ENCODE results near the gene HOOK2.
"Not testable (repeated sequence)": the region's sequence is repeated elsewhere in the genome, so short reads cannot be mapped to it uniquely, and the experiment has no call there.

The HOOK2 gene

DNA sequence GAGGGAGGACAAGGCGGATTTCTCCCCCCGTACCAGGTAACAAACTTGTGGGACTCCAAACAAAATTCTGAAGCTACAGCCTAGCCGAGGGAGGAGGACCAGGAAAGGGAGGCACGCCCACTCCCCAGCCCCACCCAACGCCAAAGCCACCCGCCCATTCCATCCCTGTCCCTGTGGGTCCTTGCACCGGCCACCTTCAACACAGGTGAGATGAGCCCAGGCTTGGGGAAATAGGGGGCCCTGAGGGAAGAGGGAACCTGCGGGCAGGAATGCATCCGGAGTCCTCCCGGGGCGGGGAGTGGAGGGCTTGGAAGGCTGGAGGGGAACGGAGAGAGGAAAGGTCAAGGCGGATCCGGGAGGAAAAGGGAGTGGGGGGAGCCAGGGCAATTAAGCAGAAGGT is 23.7 kb downstream of the HOOK2 start, which contains the start of gene BEST2:
Gene BEST2 (plus strand): TSS at position 157 of the 400 bp plus-strand sequence. CDS start 802 bp downstream, outside the sequence.
- no peak for DNase-seq

DNA sequence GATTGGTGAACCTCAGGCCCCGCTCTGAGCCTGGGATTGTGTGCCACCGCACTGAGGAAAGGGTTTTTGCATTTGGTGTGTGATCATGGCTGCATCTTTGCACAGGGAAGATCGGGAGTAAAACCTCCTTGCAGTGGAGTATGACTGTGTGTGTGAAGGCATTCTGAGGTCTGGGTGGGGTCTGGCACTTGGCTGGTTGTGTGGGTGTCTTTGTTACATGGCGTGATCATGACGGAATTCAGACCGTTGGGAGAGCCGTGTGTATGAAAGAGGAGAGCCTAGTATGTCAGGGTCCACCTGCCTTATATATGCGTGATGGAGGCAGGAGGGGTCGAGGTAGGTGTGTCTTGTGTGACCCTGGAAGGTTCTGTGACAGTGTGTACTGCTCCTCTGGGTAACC is 24.5 kb downstream of the HOOK2 start:
- no peak for DNase-seq

DNA sequence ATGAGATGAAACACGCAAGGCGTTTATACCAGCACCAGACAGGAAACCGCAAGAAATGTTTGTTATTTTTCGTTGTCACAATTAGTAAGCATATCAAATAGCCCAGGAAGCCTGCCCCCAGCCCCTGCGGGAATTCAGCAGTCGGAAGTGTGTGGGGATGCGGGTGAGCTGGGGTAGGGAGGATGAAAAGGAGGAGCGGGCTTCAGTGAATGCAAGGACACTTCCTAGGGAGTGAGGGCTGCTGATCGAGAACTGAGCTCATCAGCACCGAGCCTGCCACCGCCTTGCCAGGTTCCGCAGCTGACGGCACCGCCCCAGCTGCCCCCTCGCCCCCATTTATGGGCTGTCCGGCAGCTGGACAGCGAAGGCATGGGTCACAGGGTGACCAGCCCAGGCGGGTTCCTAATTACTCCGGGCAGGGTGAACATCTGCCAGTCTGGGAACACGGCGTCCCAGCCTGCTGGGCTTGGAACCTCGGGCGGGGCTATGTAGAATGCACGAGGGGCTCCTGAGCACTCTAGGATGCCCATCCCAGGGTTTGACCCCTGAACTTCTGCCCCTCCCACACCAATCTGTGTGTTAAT is 25.3 kb downstream of the HOOK2 start:
- DNase-seq = no peak

DNA sequence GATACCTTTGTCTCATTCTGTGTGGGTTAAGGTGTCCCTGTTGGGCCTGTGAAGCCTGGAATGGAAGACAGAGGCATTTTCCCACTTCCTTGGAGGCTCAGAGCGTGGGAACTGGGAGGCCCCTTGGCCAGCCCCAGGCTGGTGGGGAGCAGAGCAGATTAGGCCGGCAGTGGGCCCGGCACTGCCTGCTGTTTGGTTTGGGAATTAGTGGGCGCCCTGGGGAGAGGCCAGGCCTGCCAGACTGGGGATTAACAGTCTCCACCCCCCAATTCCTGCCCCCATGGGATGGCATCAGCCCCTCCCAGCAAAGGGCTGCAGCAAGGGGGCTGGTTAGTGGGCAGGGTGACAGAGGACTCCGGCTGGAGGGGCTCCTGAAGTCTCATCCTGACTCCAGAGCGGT is 26.9 kb downstream of the HOOK2 start:
- no peak for DNase-seq

DNA sequence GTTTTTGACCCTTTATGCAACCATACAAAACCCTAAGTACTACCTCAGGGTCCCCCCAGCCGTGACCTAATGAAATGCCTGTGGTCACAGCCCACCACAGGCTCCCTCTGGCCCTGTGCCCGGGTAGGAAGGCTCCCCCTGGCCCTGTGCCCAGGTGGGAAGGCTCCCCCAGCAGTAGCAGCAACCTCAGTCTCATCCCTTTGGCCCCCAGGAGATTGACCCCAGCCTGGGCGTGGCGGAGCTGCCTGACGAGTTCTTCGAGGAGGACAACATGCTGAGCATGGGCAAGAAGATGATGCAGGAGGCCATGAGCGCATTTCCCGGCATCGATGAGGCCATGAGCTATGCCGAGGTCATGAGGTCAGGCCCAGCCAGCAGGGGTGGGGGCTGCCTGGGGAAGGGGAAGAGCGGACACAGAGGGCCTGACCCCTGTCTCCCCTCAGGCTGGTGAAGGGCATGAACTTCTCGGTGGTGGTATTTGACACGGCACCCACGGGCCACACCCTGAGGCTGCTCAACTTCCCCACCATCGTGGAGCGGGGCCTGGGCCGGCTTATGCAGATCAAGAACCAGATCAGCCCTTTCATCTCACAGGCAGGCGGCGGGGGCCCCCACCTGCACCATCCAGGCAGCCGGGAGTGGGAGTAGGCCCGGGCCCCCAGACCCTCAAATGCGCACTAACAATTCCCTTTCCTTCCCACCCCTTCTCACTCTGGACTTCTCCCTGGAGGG is 30.0 kb downstream of the HOOK2 start:
- no peak for DNase-seq

DNA sequence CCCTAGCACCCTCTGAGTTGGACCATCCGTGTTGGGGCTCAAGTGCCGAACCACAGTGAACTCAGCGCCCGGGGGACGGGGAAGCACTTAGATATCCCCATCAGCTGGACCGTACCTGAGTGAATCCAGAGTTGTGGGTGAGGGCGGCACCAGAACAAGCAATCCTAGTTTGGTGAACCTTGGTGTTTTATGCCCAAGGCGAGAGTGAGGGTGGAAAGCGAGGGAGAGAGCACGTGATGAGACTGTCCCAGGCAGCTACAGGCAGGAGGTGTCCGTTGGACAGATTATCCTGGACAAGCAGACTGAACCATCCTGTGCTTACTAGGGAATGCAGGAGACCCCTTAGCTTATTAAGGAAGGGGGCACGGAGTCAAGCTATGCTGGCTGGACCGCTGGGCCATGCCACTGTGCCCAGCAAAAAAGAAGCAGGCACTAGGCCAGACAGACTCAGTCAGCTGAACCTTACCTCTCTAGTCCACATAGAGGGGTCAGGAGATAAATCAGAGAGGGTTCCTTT is 37.5 kb downstream of the HOOK2 start:
- no peak for DNase-seq

DNA sequence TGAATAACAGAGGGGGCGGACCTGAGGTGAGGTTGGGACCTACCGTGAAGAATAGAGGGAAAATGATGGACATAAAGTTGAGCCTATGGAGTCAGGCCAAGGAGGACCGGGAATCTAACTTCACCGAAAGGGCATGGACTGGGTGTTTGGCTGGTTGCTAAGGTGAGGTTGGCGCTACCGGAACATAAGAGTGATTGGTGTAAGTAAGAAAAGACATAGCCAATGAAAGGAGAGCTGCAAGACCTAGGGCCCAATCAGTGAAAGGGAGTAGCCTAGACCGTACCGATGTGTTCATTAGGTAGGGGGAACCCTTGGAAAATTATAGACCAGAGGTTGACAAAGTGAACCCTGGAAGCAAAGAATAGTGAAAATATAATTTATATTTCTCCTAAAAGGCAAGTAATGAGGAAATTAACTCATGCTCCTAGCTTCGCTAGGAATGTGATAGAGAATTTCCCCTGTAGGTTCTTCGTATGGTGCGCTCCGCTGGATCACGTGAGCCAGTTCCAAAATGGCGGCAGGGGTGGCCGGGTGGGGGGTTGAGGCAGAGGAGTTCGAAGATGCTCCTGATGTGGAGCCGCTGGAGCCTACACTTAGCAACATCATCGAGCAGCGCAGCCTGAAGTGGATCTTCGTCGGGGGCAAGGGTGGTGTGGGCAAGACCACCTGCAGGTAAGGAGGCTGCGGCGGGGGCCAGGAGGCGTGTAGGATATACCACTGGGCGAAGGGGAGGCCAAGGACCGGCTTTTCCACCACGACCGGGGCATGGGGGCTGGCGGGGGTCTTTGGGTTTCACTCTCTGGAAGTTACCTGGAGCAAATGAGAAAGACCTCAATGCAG is 38.1 kb downstream of the HOOK2 start, which contains the start of gene GET3:
Gene GET3 (plus strand): TSS at position 503 of the 840 bp plus-strand sequence. CDS start 9 bp downstream, at position 512.
- DNase-seq = peak; percentile 99

DNA sequence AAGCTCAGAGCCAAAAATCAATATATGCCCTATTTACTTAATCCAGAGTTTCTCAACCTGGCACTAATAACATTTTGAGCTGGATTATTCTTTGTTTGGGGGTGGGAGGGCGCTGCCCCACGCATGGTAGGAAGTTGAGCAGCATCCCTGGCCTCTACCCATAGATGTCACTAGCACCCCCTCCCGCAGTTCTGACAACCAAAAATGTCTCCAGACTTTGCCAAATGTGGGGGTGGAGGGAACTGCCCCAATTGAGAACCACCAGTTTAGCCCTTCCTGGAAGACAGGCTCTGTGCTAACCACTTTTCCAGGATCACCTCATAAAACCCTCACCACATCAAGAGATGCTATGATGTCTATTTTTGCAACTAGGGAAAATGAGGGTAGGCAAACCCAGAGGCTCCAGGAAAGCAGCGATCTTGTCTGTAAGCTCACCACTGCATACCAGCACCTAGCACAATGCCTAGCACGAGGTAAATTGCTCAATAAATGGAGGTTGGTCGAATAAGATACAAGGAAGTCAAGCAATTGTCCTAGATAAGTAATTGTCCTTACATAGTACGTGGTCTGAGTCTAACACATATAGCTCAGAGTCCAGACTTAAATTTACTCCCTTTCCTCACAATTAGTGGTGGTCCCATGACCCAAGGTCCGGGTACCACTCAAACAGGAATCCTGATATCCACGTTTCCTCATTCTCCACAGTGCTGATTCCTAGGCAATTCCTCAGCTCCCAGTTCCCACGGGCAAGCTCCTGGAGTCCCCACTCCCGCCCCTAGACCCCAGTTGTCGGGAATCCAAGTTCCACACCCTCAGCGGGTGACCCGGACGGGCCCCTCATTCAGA is 41.8 kb downstream of the HOOK2 start:
- no peak for DNase-seq

DNA sequence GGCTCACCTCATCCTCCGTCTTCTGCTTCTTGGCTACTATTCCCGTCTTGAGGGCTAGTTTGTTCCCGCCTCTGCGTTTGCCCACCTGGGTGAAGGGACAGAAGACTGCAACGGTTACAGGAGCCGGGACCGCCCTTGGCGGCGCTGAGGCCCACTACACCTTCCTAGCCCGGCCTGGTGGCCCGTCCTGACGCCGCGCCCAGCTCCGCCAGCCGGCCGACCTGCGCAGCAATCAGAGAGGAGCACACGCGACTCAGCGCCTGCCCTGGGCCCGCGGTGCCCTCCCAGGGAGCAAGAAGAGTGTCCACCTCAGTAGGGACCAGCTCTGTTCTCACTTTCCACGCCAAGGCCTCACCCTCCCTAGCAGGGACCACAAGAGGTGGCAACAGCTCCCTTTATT is 44.0 kb downstream of the HOOK2 start:
- DNase-seq = no peak

DNA sequence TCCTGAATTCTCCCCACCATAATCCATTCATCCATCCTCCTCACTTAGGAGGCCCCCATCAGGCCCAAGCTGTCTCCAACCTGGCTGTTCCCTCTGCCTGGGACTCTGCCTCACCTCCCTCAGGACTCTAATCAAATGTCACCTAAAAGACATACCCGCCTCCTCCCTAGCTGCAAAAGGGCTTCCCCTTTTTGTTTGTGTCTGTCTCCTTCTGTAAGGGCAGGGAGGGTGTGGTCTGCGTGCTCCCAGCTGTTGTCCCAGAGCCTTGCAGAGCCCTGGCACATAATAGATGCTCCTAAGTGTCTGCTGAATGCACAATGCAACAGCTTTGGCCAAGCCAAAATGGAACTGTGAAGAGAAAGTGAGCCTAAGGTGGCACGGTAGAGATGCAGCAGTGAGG is 45.3 kb downstream of the HOOK2 start:
- no peak for DNase-seq

DNA sequence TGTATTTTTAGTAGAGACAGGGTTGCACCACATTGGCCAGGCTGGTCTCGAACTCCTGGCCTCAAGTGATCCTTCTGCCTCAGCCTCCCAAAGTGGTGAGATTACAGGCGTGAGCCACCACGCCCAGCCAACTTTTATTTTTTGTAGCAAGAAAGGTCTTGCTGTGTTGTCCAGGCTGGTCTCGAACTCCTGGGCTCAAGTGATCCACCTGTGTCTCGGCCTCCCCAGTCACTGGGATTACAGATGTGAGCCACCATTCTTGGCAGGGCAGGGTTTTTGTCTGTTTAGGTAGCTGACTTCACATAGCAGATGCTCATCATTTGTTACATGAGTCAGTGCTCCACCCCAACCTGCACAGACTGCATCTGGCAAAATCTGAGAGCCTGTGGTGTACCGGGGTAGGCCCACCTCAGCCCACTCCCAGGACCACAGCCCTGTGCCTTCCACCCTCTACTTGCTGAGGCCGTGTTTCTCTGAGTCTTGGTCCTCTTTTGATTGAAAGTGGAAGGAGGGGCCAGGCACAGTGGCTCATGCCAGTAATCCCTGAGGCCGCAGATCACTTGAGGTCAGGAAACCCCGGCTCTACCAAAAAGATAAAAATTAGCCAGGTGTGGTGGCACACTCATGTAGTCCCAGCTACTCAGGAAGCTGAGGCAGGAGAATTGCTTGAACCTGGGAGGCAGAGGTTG is 47.5 kb downstream of the HOOK2 start:
- no peak for DNase-seq

DNA sequence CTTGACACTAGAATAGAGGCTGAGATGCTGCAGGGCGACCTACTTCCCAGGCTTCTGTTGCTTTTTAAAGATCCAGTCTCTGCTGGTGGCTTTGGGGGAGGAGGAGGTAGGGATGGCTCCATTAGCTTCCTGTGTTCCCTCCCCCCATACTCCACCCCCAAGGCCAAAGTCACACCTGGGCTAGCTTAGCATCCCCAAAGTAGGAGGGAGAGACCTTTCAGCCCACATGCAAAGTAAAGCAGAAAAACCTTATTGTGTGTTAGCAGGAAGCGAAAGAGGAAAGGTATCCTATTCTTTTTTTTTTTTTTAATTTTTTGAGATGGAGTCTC is 48.4 kb downstream of the HOOK2 start:
- DNase-seq = no peak

DNA sequence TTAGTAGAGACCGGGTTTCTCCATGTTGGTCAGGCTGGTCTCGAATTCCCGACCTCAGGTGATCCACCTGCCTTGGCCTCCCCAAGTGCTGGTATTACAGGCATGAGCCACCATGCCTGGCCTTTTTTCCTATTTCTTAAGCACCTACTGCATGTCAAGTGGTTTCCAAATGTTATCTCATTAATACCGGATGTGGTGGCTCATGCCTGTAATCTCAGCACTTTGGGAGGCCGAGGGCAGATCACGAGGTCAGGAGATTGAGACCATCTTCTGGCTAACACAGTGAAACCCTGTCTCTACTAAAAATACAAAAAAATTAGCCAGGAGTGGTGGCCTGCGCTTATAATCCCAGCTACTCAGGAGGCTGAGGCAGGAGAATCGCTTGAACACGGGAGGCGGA is 49.7 kb downstream of the HOOK2 start:
- DNase-seq = not testable (repeated sequence)

DNA sequence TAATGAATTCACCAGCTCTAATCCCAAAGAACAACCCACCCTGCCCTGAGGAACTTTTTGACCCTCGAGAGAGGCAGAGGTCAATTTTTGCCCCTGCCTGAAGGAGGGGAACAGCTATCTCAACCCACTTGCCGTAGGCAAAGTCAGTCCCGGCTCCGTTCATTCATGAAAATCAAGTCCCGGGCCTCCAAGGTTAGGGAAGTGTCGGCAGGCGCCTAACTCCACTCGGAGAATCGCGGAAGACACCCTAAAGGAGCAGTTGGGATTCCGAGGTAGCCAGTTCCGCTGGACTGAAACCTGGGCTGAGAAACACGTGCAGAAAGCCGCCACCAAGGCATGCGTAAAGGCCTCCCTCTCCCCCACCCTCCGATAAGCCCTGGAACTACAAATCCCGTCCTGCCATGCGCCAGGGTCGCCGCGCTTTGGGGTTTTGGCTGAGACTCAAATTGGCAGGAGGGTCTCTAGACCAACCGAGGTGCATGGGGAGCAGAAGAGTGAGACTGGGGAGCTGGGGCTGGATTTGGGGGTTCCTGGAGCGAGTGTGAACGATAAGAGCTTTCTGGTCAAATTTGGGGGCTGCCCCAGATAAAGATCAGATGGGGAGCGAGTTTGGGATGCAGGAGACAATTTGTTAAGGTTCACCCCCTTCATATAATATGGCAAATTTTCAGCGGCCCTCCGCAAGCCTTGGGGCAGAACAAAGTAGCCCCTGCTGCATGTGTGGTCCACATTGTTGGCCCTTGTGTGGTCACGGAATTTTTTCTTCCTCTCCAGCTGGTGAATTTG is 51.5 kb downstream of the HOOK2 start, which contains the start of gene TNPO2:
Gene TNPO2 (minus strand): TSS at position 292 of the 786 bp plus-strand sequence. CDS start 2,955 bp downstream, outside the sequence.
- peak; percentile 60 for DNase-seq

DNA sequence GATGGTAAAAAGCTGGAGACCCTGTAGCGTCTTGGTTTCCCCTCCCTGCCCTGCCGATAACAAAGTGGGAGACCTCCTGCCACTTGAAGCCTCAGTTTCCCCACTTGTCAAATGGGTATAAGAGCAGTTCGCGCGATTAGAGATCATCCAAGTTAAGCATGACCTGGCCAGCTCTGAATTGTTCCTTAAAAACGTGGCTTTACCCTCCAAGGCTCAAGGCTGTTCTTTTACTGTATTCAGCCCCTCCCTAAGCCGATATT is 52.0 kb downstream of the HOOK2 start:
- no peak for DNase-seq

DNA sequence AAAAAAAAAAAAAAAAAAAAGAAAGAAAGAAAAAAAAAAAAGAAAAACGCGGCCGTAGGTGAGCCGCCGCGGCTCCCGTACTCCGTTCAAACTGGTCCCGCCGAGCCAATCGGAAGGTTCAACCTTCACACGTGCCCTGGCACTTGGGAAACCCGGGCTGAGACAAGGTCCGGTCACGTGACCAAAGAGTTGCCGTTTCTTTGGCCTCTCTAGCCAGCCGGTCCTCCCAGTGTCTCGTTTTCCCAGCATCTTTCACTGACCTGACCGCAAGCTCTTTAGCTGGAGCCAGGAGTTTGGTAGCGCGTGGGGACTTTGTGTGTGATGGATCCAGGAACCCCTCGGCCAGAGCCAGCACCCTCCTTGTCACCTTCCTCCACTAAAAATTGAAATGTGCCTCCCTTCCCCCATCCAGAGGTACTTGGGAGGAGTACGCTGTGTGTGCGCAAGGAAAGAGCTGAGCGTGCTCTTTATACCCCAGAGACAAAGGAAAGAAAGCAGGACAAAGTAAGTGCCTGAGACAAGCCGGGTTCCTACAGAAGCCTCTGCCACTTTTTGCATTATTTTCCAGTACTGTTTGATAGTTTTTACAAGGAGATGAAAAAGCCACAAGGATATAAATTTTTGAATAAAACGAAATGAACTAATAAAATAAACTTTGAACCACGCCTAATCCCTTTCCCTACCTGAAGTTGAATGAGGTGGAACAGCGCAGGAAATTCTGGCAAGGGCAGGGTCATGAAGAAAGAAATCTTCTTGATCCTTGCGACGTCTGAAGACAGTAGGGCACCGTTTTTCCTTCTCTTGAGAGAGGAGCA is 52.6 kb downstream of the HOOK2 start:
- DNase-seq = peak; percentile 99

DNA sequence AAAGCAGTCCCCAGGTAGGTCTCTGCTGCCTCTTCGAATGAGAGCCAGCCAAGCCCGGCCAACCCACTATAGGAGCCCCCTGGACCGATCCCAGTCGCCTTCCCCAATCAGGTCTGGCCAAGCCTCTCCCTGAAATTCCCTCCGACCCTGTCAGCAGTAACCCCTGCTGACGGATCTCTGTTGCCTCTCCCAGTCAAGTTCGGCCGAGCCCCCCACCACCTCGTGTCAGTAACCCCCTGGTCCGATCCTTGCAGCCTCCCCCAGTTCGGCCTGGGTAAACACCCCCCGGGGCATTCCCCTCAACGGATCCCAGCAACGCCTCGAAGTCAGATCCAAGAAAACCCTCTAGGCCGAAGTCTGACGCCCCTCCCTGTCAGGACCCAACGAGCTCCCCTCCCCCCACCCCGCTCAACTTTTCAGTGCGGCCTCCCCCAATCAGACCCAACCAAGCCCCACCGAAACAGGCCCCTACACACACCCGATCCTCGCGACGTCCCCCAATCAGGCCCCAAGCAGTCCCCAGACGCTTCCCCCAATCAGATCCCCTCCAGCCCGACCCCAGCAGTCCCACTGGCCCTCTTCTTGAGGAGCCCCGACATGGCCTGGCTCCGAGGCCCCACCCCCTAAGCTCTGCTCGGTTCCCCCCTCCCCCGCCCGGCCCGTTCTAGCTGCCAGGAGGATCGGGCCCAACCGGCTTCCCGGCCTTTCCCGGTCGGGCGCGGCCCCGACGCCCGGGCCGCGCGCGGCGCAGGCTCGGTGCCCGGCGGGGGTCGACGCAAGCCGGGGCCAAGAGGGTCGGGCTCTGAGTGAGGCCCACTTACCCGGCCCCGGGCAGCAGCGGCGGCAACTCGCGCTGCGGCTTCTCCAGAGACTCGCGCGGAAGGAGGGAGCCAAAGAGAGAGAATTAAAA is 53.4 kb downstream of the HOOK2 start:
- DNase-seq = peak; percentile 48

DNA sequence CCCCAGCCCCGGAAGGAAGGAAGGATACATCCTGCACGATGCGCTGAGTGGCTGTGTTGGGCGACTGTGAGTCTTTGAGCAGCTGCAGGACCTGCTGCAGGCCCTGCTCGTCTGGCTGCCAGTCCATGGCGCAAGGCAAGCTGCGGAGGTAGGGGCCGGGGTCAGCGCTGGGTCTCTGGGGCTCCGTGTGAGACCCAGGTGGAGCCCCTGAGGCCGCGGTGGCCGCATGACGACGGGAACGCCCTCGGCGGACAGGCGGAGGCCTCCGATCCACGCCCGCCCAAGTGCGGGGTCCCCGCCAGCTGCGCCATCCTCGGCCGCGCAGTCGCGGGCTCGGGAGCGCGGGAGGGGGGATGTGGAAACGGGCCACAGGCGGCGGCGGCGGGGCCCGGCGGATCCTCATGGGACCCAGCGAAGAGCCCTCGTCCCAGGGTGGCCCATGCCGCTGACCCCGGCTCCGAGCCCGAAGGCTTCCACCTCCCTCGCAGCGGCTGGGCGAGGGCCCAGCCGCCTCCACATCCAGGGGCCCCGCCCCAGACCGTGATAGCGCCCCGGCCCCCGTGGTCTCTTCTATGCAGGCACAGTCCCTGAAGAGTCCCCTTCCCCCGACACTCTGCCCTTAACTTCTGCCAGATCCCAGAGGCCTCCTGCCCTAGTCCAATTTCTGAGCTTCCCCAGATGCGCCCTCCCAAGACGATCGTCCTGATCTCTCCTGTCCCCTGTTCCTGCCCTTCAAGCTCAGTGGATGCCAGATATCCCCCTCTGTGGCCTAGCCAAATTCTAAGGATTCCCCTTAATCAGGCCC is 54.3 kb downstream of the HOOK2 start:
- DNase-seq = no peak

All from NCI-H1092 (cell line).